ENCODE results near the gene AHNAK2.

GRCh38 chr14:104971447-104972240 lies 6.5 kb downstream of the AHNAK2 start:
- TF ChIP-seq CTCF (IDR thresholded peaks at IDR 0.05; ENCODE audit: insufficient read depth, low read length) (no peak), POLR2AphosphoS5 (IDR thresholded peaks at IDR 0.05; ENCODE audit: low read depth) (no peak), GABPA (IDR thresholded peaks at IDR 0.05; ENCODE audit: low read depth) (no peak), SPI1 (IDR thresholded peaks at IDR 0.05; ENCODE audit: borderline replicate concordance, low read depth) (no peak)
- TF ChIP-seq, protein P1, sequence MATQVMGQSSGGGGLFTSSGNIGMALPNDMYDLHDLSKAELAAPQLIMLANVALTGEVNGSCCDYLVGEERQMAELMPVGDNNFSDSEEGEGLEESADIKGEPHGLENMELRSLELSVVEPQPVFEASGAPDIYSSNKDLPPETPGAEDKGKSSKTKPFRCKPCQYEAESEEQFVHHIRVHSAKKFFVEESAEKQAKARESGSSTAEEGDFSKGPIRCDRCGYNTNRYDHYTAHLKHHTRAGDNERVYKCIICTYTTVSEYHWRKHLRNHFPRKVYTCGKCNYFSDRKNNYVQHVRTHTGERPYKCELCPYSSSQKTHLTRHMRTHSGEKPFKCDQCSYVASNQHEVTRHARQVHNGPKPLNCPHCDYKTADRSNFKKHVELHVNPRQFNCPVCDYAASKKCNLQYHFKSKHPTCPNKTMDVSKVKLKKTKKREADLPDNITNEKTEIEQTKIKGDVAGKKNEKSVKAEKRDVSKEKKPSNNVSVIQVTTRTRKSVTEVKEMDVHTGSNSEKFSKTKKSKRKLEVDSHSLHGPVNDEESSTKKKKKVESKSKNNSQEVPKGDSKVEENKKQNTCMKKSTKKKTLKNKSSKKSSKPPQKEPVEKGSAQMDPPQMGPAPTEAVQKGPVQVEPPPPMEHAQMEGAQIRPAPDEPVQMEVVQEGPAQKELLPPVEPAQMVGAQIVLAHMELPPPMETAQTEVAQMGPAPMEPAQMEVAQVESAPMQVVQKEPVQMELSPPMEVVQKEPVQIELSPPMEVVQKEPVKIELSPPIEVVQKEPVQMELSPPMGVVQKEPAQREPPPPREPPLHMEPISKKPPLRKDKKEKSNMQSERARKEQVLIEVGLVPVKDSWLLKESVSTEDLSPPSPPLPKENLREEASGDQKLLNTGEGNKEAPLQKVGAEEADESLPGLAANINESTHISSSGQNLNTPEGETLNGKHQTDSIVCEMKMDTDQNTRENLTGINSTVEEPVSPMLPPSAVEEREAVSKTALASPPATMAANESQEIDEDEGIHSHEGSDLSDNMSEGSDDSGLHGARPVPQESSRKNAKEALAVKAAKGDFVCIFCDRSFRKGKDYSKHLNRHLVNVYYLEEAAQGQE (IDR thresholded peaks at IDR 0.05; ENCODE audit: insufficient replicate concordance, low read depth): no peak

All from HL-60 (cell line).